GM20000 (cell line): ENCODE data around the gene CENPS.
"Not testable (repeated sequence)": the region's sequence is repeated elsewhere in the genome, so short reads cannot be mapped to it uniquely, and the experiment has no call there.

ENCODE experiments used
- DNase-seq: peaks from one replicate; pipeline ENCODE4 v3.0.0; 2012; ENCODE audit warnings: low spot score
- TF ChIP-seq, protein P1 (sequence below): IDR thresholded peaks from 2 replicates; pipeline ENCODE4 v1.5.1; 2012; ENCODE audit warnings: mild to moderate bottlenecking, control low read depth; ENCODE audit errors: extremely low read depth, missing control alignments

CENPS gene

DNA sequence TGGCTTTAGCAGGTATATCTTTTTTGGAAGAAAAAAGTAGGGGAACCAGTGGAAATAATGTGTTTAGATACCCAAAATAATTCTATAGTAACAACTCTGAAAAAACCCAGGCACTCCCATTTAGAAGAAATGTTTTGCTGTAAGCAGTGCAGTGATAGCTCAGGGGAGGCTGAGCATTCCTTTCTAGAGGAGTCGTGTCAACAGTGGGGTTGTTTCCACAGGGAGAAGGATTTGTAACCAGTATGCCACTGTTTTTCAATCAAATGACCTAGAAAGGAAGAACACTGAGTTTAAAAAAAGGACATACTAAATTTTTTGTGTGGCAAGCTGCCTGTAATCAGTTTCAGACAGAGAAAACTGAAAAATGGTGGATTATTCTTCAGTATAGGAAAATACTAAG, 29.0 kb upstream of the CENPS start:
- TF ChIP-seq, protein P1, sequence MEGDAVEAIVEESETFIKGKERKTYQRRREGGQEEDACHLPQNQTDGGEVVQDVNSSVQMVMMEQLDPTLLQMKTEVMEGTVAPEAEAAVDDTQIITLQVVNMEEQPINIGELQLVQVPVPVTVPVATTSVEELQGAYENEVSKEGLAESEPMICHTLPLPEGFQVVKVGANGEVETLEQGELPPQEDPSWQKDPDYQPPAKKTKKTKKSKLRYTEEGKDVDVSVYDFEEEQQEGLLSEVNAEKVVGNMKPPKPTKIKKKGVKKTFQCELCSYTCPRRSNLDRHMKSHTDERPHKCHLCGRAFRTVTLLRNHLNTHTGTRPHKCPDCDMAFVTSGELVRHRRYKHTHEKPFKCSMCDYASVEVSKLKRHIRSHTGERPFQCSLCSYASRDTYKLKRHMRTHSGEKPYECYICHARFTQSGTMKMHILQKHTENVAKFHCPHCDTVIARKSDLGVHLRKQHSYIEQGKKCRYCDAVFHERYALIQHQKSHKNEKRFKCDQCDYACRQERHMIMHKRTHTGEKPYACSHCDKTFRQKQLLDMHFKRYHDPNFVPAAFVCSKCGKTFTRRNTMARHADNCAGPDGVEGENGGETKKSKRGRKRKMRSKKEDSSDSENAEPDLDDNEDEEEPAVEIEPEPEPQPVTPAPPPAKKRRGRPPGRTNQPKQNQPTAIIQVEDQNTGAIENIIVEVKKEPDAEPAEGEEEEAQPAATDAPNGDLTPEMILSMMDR, result no peak
- no peak for DNase-seq

DNA sequence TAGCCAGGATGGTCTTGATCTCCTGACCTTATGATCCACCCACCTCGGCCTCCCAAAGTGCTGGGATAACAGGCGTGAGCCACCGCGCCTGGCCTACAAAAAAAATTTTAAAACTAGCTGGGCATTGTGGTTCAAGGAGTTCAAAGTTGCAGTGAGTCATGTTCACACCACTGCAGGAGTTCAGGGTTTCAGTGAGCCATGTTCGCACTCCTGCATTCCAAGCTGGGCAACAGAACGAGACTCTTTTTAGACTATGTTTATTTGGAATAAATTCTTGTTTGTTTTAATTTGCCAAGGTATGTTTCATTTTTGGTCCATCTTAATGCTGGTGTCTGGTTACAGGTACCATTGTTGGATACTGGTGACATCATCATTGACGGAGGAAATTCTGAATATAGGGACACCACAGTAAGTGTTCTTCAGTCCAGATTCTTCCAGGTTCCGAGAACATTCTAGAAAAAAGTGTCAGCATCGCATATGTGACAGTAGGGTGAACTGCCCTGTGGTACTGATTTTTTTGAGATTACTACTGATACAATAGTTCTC, 27.4 kb upstream of the CENPS start:
- DNase-seq, result no peak
- TF ChIP-seq, protein P1, result no peak

DNA sequence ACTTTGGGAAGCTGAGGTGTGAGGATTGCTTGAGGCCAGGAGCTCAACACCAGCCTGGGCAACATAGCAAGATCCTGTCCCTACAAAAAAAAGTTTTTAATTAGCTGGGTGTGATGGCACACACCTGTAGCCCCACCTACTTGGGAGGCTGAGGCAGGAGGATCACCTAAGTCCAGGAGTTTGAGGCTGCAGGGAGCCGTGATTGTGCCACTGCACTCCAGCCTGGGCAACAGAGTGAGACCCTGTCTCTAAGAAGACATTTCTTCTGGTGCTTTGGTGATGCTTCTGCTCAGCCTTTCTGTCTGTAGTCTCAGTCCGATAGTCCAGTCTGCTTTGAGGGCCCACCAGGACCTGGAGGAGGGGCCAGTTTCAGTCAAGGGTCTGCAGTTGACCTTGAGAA, 23.0 kb upstream of the CENPS start:
- DNase-seq, result no peak
- TF ChIP-seq, protein P1, result no peak

DNA sequence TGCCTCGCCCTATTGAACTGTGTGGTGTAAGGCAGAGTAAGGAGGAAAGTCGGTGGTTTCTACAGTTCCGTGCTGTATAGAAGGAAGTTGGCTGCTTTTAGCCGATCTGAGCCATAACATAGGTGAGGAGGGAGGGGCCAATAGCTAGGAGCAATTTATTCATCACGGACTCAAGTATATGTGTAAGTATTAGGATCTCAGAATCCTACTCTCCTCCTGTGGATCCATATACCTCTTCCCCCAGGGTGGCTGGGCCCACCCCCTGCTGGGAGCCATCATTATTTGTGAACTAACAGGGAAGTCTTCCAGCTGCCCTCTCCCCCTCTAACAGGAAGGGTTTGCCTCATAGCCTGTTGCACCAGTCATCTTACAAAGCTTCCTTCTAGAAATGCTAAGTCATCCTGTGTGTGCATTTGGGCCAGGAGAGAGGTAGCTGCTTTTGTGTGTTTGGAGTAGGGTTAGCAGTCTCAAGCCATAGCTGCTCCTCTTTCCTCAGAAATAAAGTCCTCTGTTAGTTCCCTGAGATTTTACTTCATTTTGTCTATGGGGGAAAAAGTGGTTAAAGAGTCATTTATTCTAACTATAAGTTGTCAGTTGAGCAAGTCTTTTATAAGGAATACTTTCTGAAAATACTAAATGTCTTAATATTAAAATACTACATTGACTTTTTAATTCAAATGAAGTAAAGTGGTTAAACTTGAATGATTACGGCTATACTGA, 14.9 kb upstream of the CENPS start:
- DNase-seq, result no peak
- TF ChIP-seq, protein P1, result no peak

DNA sequence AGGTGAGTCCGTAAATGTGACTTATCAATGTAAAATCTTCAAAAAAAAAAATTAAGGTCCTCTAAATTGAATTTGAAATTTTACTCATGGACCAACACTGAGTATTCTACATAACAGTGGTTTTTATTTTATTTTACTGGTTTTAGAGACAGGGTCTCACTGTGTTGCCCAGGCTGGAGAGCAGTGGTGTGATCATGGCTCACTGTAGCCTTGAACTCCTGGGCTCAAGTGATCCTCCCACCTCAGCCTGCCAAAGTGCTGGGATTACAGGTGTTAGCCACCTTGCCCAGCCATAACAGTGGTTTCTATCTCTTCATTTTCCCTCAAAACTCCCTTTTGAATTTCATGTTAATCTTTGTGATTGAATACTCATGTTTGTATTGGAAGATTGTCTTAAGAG, 14.3 kb upstream of the CENPS start:
- not testable (repeated sequence) for DNase-seq

DNA sequence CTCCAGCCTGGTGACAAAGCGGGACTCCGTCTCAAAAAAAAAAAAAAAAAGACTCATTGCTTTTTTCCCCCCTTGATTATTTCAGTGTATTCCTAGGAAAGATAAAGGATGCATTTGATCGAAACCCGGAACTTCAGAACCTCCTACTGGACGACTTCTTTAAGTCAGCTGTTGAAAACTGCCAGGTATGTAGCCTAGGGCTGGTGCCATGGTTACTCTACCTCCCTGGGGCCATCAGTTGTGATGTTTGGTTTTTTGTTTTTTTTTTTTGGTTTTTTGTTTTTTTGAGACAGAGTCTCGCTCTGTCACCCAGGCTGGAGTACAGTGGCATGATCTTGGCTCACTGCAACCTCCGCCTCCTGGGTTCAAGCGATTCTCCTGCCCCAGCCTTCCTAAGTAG, 11.5 kb upstream of the CENPS start:
- not testable (repeated sequence) for DNase-seq

DNA sequence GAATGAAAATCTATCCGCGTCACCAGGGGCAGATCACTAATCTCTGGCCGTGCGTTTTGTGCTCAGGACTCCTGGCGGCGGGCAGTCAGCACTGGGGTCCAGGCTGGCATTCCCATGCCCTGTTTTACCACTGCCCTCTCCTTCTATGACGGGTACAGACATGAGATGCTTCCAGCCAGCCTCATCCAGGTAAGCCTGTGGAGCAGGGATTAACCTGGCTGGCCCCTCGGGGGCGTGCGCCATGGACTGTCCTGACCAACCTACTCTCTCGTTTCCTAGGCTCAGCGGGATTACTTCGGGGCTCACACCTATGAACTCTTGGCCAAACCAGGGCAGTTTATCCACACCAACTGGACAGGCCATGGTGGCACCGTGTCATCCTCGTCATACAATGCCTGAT, 10.9 kb upstream of the CENPS start:
- TF ChIP-seq, protein P1, result no peak
- no peak for DNase-seq

DNA sequence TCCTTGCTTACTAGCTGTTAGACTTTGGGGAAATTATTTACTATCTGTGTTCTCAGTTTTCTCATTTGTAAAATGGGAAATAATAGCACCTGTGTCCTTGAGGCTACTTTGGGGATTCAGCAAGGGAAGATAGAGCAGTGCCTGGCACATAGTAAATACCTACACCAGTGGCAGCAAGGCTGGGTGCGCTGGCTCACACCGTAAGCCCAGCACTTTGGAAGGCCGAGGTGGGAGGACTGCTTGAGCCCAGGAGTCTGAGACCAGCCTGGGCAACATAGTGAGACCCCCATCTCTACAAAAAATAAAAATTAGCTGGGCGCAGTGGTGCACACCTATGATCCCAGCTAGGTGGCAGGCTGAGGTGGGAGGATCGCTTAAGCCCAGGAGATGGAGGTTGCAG, 8.6 kb upstream of the CENPS start:
- no peak for DNase-seq
- TF ChIP-seq, protein P1, result no peak

DNA sequence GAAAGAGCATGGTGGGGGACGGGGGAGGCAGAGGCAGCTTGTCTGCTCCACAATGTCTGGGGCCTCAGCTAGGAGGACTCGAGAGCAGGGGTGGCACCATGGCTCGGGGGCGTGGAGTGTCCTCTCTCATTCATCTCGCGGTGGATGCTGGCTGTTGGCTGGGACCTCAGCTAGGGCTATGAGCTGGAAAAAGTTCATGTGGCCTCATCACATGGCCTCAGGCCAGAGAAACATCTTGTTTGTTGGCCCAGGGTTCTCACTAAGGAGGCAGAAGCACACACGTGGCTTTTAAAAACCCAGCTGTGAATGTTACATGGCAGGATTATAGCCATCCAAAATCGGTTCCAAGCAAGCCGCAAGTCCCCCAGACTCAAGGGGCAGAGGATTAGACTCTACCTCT, 6.2 kb upstream of the CENPS start:
- DNase-seq, result no peak
- TF ChIP-seq, protein P1, result no peak
